ENCODE data around the gene SMARCD1.

SMARCD1 gene

DNA sequence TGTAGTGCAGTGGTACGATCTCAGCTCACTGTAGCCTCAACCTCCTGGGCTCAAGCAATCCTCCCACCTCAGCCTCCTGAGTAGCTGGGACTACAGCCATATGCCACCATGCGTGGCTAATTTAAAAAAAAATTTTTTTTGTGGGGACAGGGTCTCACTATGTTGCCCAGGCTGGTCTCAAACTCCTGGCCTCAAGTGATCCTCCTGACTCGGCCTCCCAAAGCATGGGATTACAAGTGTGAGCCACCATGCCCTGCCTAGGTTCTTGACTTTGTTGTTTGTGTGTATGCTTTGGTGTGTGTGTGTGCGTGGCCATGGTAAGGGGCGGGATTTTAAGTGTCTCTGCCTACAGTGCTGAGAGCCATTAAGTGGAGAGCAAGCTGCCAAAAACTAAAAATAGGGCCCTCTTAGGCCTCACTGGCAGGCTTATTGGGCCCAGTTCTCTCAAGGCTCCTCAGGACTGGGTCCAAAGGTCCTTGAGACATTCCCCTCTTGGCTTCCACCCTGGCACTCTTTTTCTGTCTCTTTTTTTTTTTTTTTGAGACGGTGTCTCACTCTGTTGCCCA, 32.0 kb downstream of the SMARCD1 start:
- TF ChIP-seq, protein P1, sequence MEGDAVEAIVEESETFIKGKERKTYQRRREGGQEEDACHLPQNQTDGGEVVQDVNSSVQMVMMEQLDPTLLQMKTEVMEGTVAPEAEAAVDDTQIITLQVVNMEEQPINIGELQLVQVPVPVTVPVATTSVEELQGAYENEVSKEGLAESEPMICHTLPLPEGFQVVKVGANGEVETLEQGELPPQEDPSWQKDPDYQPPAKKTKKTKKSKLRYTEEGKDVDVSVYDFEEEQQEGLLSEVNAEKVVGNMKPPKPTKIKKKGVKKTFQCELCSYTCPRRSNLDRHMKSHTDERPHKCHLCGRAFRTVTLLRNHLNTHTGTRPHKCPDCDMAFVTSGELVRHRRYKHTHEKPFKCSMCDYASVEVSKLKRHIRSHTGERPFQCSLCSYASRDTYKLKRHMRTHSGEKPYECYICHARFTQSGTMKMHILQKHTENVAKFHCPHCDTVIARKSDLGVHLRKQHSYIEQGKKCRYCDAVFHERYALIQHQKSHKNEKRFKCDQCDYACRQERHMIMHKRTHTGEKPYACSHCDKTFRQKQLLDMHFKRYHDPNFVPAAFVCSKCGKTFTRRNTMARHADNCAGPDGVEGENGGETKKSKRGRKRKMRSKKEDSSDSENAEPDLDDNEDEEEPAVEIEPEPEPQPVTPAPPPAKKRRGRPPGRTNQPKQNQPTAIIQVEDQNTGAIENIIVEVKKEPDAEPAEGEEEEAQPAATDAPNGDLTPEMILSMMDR (IDR thresholded peaks at IDR 0.05; ENCODE audit: insufficient read depth, low read length, poor library complexity, severe bottlenecking) = no peak
- no peak for TF ChIP-seq EZH2phosphoT487 (conservative IDR thresholded peaks at IDR 0.05; ENCODE audit: low read length)
- no peaks in the 10 kb centered on the region for H3K9me2 ChIP-seq (replicated peaks; ENCODE audit: insufficient read depth, low read length)
- H3K4me2 ChIP-seq (ENCODE audit: low read depth, low read length, poor library complexity, severe bottlenecking) = no peak overlapping the region
- H3K9ac ChIP-seq (ENCODE audit: low read length) = no peak overlapping the region
- H3K9me3 ChIP-seq (ENCODE audit: insufficient read depth, low read length) = no peaks in the 10 kb centered on the region
- H3K79me2 ChIP-seq (ENCODE audit: insufficient read depth, low read length) = peaks cover 59% of the 10 kb centered on the region
- H2AFZ ChIP-seq (ENCODE audit: low read depth, low read length, severe bottlenecking) = no peak overlapping the region
- no peak overlapping the region for H3K4me3 ChIP-seq (ENCODE audit: insufficient read depth, low read length, poor library complexity, severe bottlenecking)
- no peak overlapping the region for H3K27ac ChIP-seq (ENCODE audit: low read depth, low read length)
- no peaks in the 10 kb centered on the region for H4K20me1 ChIP-seq (ENCODE audit: low read depth, low read length)
- H3K36me3 ChIP-seq (ENCODE audit: low read length) = no peaks in the 10 kb centered on the region
- no peaks in the 10 kb centered on the region for H3F3A ChIP-seq (ENCODE audit: insufficient read depth)
- no peaks in the 10 kb centered on the region for H3K27me3 ChIP-seq (ENCODE audit: low read length)

DNA sequence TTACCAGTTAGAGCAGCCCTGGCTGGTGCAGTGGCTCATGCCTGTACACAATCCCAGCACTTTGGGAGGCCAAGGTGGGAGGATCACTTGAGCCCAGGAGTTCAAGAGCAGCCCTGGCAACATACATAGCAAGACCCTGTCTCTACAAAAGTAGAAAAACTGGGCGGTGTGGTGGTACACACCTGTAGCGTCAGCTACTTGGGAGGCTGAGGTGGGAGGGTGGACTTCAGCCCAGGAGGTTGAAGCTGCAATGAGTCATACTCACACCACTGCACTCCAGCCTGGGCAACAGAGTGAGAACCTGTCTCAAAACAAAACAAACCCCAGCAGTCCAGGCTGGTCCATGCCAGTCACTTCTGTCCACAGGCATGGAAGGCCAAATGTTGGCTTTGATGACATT, 34.2 kb downstream of the SMARCD1 start:
- Histone ChIP-seq H3K9ac (ENCODE audit: low read length) (no peak overlapping the region), H2AFZ (ENCODE audit: low read depth, low read length, severe bottlenecking) (no peak overlapping the region), H3K4me3 (ENCODE audit: insufficient read depth, low read length, poor library complexity, severe bottlenecking) (no peak overlapping the region), H3K27ac (ENCODE audit: low read depth, low read length) (no peak overlapping the region), H3K36me3 (ENCODE audit: low read length) (no peaks in the 10 kb centered on the region), H3K4me2 (ENCODE audit: low read depth, low read length, poor library complexity, severe bottlenecking) (no peak overlapping the region), H3K9me3 (ENCODE audit: insufficient read depth, low read length) (no peaks in the 10 kb centered on the region), H3F3A (ENCODE audit: insufficient read depth) (no peaks in the 10 kb centered on the region), H3K9me2 (replicated peaks; ENCODE audit: insufficient read depth, low read length) (no peaks in the 10 kb centered on the region), H3K79me2 (ENCODE audit: insufficient read depth, low read length) (peaks cover 38% of the 10 kb centered on the region), H3K27me3 (ENCODE audit: low read length) (no peaks in the 10 kb centered on the region), H4K20me1 (ENCODE audit: low read depth, low read length) (no peaks in the 10 kb centered on the region)
- no peak for TF ChIP-seq EZH2phosphoT487 (conservative IDR thresholded peaks at IDR 0.05; ENCODE audit: low read length)
- TF ChIP-seq, protein P1 (IDR thresholded peaks at IDR 0.05; ENCODE audit: insufficient read depth, low read length, poor library complexity, severe bottlenecking) = no peak

DNA sequence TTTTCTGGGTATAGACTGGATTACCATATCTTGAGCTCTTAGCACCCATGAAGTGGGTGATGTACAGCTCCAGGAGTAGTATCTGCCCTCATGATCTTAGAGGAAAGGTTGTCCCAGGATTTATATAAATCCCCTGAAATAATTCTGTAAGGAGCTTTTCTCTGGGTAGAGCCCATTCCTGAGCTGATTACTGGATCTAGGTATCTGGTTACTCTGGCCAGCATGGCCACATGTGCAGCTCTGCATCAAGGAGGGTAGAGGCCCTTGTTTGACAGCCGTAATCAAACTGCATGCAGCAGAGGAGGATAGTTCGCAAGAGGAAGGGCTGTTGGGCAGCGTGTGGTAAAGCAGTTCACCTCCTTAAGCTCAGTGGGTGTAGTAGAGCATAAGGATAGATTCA, 35.4 kb downstream of the SMARCD1 start:
- H3K4me2 ChIP-seq (ENCODE audit: low read depth, low read length, poor library complexity, severe bottlenecking) = no peak overlapping the region
- H3F3A ChIP-seq (ENCODE audit: insufficient read depth) = no peaks in the 10 kb centered on the region
- H3K27me3 ChIP-seq (ENCODE audit: low read length) = no peaks in the 10 kb centered on the region
- H3K79me2 ChIP-seq (ENCODE audit: insufficient read depth, low read length) = peaks cover 29% of the 10 kb centered on the region
- H3K9me2 ChIP-seq (replicated peaks; ENCODE audit: insufficient read depth, low read length) = no peaks in the 10 kb centered on the region
- H3K36me3 ChIP-seq (ENCODE audit: low read length) = no peaks in the 10 kb centered on the region
- H3K9me3 ChIP-seq (ENCODE audit: insufficient read depth, low read length) = no peaks in the 10 kb centered on the region
- no peak overlapping the region for H3K4me3 ChIP-seq (ENCODE audit: insufficient read depth, low read length, poor library complexity, severe bottlenecking)
- H4K20me1 ChIP-seq (ENCODE audit: low read depth, low read length) = no peaks in the 10 kb centered on the region
- no peak overlapping the region for H3K27ac ChIP-seq (ENCODE audit: low read depth, low read length)
- H3K9ac ChIP-seq (ENCODE audit: low read length) = no peak overlapping the region
- TF ChIP-seq, protein P1 (IDR thresholded peaks at IDR 0.05; ENCODE audit: insufficient read depth, low read length, poor library complexity, severe bottlenecking) = no peak
- no peak for TF ChIP-seq EZH2phosphoT487 (conservative IDR thresholded peaks at IDR 0.05; ENCODE audit: low read length)
- no peak overlapping the region for H2AFZ ChIP-seq (ENCODE audit: low read depth, low read length, severe bottlenecking)

All from SU-DHL-6 (cell line).